Body of pancreas (tissue), 4 donors: ENCODE measurements around the gene TCP11. TPM values are rescaled to one million over a fixed set of nuclear protein-coding genes. Genes with fewer than 3 reads are reported as not detected.

Experiments used
- ATAC-seq: fragments of 150-250 bp; one replicate; pipeline ENCODE4 v1.9.1; 2016
- DNase-seq, 4 donors: peaks; one replicate each; pipeline ENCODE4 v3.0.0-alpha.2; 2019
- H3K27ac ChIP-seq, 4 donors: fragments of 200-600 bp; sonication (generic); 1 replicate in 3 of 4; 2 replicates in 1 of 4; pipeline versions ENCODE4 v1.5.1 to v1.6.1; 2016 to 2019; ENCODE audit warnings: mild to moderate bottlenecking in 1 of 4, mixed read lengths in 1 of 4, moderate library complexity in 1 of 4
- H3K27me3 ChIP-seq, 2 donors: fragments of 200-600 bp; sonication (generic); one replicate each; pipeline ENCODE4 v1.6.0; 2016; ENCODE audit warnings: mild to moderate bottlenecking in 1 of 2
- H3K36me3 ChIP-seq, 2 donors: fragments of 200-600 bp; sonication (generic); replicated peaks in 1 of 2; 2 replicates each; pipeline ENCODE4 v1.5.1; 2016; ENCODE audit warnings: low read depth in 2 of 2; ENCODE audit not compliant: insufficient read depth in 1 of 2
- H3K4me1 ChIP-seq: fragments of 200-600 bp; sonication (generic); one replicate; pipeline ENCODE4 v1.6.0; 2016
- H3K4me3 ChIP-seq, 2 donors: fragments of 200-600 bp; sonication (generic); 1 replicate in 1 of 2; 2 replicates in 1 of 2; pipeline ENCODE4 v1.5.1; 2016 to 2019
- H3K9me3 ChIP-seq, 3 donors: fragments of 200-600 bp; sonication (generic); 1 replicate in 2 of 3; 2 replicates in 1 of 3; pipeline ENCODE4 v1.5.1; 2016
- POLR2A ChIP-seq, 3 donors: fragments of 450-650 bp; IDR thresholded peaks; one replicate each; pipeline ENCODE4 v1.6.1; 2016; ENCODE audit warnings: antibody characterized with exemption in 3 of 3, mild to moderate bottlenecking in 2 of 3
- WGBS, 2 donors: methylation state at CpG; one replicate each; pipeline ENCODE4 v1.1.5; 2017; 5-methylcytosine and 5-hydroxymethylcytosine counted together
- intact Hi-C: fragments of 100-400 bp; cut with DNase I; formaldehyde crosslinking; loops from one replicate; pipeline ENCODE4 v1.15.1; 2023
- total RNA-seq, 2 donors: library from RNA; depleted of rRNA; stranded (reverse); fragments of >200 nt; gene quantifications; one replicate each; pipeline ENCODE4 v1.1.0, GENCODE V29; 2016
- TF ChIP-seq, protein P1 (sequence below), 7 experiments: fragments of 450-650 bp in 4 of 7; fragments of 200-600 bp in 3 of 7; sonication (generic) in 3 of 7; IDR thresholded peaks; one replicate each; pipeline ENCODE4 v1.5.1; 2016 to 2019; ENCODE audit warnings: antibody characterized with exemption in 7 of 7

The TCP11 gene
- total RNA-seq, 2 donors from 2014 or later = not detected

DNA sequence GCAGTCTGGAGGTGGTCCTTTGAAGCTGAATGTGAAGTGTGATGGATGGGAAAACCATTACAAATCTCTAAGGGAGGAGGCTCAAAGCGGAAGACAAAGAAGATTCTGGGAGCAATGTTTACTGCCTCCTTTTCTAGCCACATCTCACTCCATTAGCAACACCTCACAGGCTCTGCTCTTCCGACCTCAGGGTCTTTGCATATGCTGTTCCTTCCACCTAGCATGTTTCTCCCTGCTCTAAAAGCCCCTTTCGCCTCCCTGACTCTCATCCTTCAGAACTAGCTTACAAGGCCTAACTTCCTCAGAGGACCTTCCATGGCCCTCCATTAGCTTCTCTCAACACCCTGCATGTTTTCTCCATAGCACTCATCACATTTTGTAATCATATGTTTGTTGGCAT is 4.6 kb upstream of the TCP11 start:
- DNase-seq (no peak), ATAC-seq (no peak)
- intact Hi-C loops = no loop called here
- Histone ChIP-seq H3K27me3 (peaks cover 0 to 2% of the 10 kb centered on the region in 2 donors), H3K4me1 (peaks cover 4% of the 10 kb centered on the region), H3K36me3 (no peaks in the 10 kb centered on the region), H3K27ac (no peak overlapping the region), H3K4me3 (no peak overlapping the region), H3K9me3 (no peaks in the 10 kb centered on the region)
- TF ChIP-seq POLR2A (IDR thresholded peaks at IDR 0.05) = no peak
- TF ChIP-seq, protein P1, sequence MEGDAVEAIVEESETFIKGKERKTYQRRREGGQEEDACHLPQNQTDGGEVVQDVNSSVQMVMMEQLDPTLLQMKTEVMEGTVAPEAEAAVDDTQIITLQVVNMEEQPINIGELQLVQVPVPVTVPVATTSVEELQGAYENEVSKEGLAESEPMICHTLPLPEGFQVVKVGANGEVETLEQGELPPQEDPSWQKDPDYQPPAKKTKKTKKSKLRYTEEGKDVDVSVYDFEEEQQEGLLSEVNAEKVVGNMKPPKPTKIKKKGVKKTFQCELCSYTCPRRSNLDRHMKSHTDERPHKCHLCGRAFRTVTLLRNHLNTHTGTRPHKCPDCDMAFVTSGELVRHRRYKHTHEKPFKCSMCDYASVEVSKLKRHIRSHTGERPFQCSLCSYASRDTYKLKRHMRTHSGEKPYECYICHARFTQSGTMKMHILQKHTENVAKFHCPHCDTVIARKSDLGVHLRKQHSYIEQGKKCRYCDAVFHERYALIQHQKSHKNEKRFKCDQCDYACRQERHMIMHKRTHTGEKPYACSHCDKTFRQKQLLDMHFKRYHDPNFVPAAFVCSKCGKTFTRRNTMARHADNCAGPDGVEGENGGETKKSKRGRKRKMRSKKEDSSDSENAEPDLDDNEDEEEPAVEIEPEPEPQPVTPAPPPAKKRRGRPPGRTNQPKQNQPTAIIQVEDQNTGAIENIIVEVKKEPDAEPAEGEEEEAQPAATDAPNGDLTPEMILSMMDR (IDR thresholded peaks at IDR 0.05) = no peak
- 84 to 89% methylated on average over 3 of the region's 3 CpGs for WGBS, 2 donors

GRCh38 chr6:35142588-35143569 is 1.7 kb upstream of the TCP11 start:
- TF ChIP-seq POLR2A (IDR thresholded peaks at IDR 0.05) = no peak
- TF ChIP-seq, protein P1 (IDR thresholded peaks at IDR 0.05) = no peak
- WGBS, 2 donors = 30 to 36% methylated on average over 5 of the region's 5 CpGs
- H3K36me3 ChIP-seq = no peaks in the 10 kb centered on the region
- no peak for DNase-seq
- H3K9me3 ChIP-seq = no peaks in the 10 kb centered on the region
- no peak overlapping the region for H3K27ac ChIP-seq
- ATAC-seq = no peak
- no peak overlapping the region for H3K4me3 ChIP-seq
- H3K27me3 ChIP-seq = peaks cover 0 to 8% of the 10 kb centered on the region in 2 donors
- intact Hi-C loops = loop anchor here (5.0 kb wide), 1 partner anchor 151 kb away; no protein-coding TSS in a partner anchor
- H3K4me1 ChIP-seq = peaks cover 4% of the 10 kb centered on the region

DNA sequence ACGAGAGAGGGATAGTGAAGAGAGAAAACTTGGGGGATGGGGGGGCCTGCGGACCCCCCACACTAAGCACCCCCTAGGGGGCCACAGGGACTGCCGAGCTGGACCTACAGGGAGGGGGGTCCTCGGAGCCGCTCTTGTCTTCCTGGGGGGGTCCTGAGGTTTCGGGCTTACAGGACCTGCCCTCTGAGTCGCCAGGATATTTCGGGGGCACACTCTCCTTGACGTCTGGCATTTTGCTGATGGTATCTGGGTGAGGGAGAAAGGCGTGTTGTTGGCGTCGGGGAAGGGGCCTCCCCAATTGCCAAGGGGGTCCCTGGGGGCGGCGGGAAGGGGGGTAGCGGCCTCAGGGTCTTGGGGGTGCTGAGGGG is 516 bp downstream of the TCP11 start:
- intact Hi-C loops = loop anchor here (5.0 kb wide), 1 partner anchor 148 kb away; no protein-coding TSS in a partner anchor
- no peak for DNase-seq
- no peak overlapping the region for H3K27ac ChIP-seq
- no peak overlapping the region for H3K4me3 ChIP-seq
- peaks cover 0 to 8% of the 10 kb centered on the region in 2 donors for H3K27me3 ChIP-seq
- 32 to 42% methylated on average over 15 of the region's 15 CpGs for WGBS, 2 donors
- no peak for ATAC-seq
- peaks cover 4% of the 10 kb centered on the region for H3K4me1 ChIP-seq
- H3K9me3 ChIP-seq = no peaks in the 10 kb centered on the region
- TF ChIP-seq POLR2A (IDR thresholded peaks at IDR 0.05) = no peak
- TF ChIP-seq, protein P1 (IDR thresholded peaks at IDR 0.05) = no peak
- no peaks in the 10 kb centered on the region for H3K36me3 ChIP-seq

GRCh38 chr6:35139924-35140638 is 1.1 kb downstream of the TCP11 start:
- peak; percentile 44 to 56 (median 48) for DNase-seq
- Histone ChIP-seq H3K36me3 (no peaks in the 10 kb centered on the region), H3K27ac (no peak overlapping the region), H3K27me3 (peaks cover 0 to 8% of the 10 kb centered on the region in 2 donors), H3K4me1 (peaks cover 4% of the 10 kb centered on the region), H3K9me3 (no peaks in the 10 kb centered on the region), H3K4me3 (no peak overlapping the region)
- ATAC-seq = no peak
- WGBS, 2 donors = 28 to 29% methylated on average over 17 of the region's 17 CpGs
- intact Hi-C loops = loop anchor here (5.0 kb wide), 1 partner anchor 148 kb away; no protein-coding TSS in a partner anchor
- no peak for TF ChIP-seq POLR2A (IDR thresholded peaks at IDR 0.05)
- TF ChIP-seq, protein P1 (IDR thresholded peaks at IDR 0.05) = peak; percentile 58 to 88 (median 82)
